ENCODE data around the gene PITPNM2. TPM values are rescaled to one million over a fixed set of nuclear protein-coding genes. Genes with fewer than 3 reads are reported as not detected.

PITPNM2 gene
- polyA plus RNA-seq, 1 of the 3 experiments (the other 2 are of a cell fraction), result 3.7 TPM

DNA sequence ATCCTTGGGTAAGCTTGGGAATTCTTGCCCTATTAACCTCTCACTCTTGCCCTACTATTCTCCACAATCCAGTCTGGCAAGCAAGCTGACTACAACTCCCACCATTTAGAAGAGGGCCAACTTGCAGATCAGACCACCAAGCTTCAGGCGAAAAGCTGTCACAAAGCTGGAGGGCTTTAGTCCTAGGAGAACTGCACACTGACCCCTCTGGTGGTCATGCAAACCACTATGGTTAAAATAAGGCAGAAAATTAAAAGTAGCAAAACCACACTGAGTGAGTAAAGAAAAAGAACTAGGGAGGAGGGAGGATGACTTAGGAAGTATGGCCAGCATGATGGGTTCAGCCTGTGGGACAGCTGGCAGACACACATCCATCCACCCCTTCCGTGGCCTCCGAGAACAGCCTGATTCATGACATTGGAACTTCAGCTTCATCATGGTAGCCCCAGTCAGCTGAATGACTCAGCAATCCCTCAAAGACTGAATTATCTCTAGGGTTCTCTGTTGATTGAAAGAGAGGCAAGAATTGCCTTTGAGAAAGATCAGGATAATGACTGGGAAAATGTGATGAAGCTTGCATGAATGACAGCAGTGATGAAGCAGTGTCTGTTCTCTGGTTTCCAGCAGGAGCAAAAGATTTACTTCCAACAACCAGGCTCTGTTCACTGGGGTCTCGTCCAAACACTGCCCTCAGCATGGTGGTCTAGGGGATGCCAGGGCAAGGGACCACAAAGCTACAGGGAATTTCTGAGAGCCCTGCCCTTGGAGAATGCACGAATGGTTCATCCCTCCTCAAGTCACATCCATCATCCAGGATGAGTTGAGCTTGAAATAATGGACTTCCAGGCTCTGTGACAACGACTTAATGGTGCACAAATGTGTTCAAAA, 24.4 kb downstream of the PITPNM2 start (continued):
- TF ChIP-seq, protein P1, sequence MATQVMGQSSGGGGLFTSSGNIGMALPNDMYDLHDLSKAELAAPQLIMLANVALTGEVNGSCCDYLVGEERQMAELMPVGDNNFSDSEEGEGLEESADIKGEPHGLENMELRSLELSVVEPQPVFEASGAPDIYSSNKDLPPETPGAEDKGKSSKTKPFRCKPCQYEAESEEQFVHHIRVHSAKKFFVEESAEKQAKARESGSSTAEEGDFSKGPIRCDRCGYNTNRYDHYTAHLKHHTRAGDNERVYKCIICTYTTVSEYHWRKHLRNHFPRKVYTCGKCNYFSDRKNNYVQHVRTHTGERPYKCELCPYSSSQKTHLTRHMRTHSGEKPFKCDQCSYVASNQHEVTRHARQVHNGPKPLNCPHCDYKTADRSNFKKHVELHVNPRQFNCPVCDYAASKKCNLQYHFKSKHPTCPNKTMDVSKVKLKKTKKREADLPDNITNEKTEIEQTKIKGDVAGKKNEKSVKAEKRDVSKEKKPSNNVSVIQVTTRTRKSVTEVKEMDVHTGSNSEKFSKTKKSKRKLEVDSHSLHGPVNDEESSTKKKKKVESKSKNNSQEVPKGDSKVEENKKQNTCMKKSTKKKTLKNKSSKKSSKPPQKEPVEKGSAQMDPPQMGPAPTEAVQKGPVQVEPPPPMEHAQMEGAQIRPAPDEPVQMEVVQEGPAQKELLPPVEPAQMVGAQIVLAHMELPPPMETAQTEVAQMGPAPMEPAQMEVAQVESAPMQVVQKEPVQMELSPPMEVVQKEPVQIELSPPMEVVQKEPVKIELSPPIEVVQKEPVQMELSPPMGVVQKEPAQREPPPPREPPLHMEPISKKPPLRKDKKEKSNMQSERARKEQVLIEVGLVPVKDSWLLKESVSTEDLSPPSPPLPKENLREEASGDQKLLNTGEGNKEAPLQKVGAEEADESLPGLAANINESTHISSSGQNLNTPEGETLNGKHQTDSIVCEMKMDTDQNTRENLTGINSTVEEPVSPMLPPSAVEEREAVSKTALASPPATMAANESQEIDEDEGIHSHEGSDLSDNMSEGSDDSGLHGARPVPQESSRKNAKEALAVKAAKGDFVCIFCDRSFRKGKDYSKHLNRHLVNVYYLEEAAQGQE (IDR thresholded peaks at IDR 0.05; ENCODE audit: low read depth, low read length), result peak; percentile 59; the same call in 1 of the 2 replicates
- TF ChIP-seq, protein P2, sequence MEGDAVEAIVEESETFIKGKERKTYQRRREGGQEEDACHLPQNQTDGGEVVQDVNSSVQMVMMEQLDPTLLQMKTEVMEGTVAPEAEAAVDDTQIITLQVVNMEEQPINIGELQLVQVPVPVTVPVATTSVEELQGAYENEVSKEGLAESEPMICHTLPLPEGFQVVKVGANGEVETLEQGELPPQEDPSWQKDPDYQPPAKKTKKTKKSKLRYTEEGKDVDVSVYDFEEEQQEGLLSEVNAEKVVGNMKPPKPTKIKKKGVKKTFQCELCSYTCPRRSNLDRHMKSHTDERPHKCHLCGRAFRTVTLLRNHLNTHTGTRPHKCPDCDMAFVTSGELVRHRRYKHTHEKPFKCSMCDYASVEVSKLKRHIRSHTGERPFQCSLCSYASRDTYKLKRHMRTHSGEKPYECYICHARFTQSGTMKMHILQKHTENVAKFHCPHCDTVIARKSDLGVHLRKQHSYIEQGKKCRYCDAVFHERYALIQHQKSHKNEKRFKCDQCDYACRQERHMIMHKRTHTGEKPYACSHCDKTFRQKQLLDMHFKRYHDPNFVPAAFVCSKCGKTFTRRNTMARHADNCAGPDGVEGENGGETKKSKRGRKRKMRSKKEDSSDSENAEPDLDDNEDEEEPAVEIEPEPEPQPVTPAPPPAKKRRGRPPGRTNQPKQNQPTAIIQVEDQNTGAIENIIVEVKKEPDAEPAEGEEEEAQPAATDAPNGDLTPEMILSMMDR (IDR thresholded peaks at IDR 0.05), result peak; percentile 59
- TF ChIP-seq RCOR1 (IDR thresholded peaks at IDR 0.05; ENCODE audit: low read length) (no peak), NFIC (IDR thresholded peaks at IDR 0.05; ENCODE audit: borderline replicate concordance) (peak; percentile 75), CHD2 (IDR thresholded peaks at IDR 0.05; ENCODE audit: low read length, partially characterized antibody) (no peak), EP300 (IDR thresholded peaks at IDR 0.05; ENCODE audit: borderline replicate concordance in 1 of 2, low read depth in 1 of 2, low read length in 1 of 2) (peak in 1 of 2 experiments; percentile 90; a peak in 2 of 4 replicates), MXI1 (IDR thresholded peaks at IDR 0.05; ENCODE audit: low read depth, low read length) (no peak), FOSL2 (IDR thresholded peaks at IDR 0.05; ENCODE audit: borderline replicate concordance, low read depth) (peak; percentile 98), JUND (IDR thresholded peaks at IDR 0.05) (peak; percentile 96), RAD21 (IDR thresholded peaks at IDR 0.05; ENCODE audit: low read length) (no peak), MEF2A (IDR thresholded peaks at IDR 0.05; ENCODE audit: borderline replicate concordance, low read depth) (no peak), GATA2 (CRISPR knock-in tag; IDR thresholded peaks at IDR 0.05) (no peak), RXRA (IDR thresholded peaks at IDR 0.05; ENCODE audit: borderline replicate concordance, low read depth) (peak; percentile 89; the same call in 1 of the 2 replicates), RFX5 (IDR thresholded peaks at IDR 0.05; ENCODE audit: low read length) (no peak), TEAD4 (IDR thresholded peaks at IDR 0.05; ENCODE audit: borderline replicate concordance, insufficient read depth) (peak; percentile 66; the same call in 1 of the 2 replicates), GABPA (IDR thresholded peaks at IDR 0.05; ENCODE audit: low read depth) (no peak)
- TF ChIP-seq, protein P3, sequence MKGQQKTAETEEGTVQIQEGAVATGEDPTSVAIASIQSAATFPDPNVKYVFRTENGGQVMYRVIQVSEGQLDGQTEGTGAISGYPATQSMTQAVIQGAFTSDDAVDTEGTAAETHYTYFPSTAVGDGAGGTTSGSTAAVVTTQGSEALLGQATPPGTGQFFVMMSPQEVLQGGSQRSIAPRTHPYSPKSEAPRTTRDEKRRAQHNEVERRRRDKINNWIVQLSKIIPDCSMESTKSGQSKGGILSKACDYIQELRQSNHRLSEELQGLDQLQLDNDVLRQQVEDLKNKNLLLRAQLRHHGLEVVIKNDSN (IDR thresholded peaks at IDR 0.05; ENCODE audit: borderline replicate concordance, low read depth), result no peak
- TF ChIP-seq, protein P4, sequence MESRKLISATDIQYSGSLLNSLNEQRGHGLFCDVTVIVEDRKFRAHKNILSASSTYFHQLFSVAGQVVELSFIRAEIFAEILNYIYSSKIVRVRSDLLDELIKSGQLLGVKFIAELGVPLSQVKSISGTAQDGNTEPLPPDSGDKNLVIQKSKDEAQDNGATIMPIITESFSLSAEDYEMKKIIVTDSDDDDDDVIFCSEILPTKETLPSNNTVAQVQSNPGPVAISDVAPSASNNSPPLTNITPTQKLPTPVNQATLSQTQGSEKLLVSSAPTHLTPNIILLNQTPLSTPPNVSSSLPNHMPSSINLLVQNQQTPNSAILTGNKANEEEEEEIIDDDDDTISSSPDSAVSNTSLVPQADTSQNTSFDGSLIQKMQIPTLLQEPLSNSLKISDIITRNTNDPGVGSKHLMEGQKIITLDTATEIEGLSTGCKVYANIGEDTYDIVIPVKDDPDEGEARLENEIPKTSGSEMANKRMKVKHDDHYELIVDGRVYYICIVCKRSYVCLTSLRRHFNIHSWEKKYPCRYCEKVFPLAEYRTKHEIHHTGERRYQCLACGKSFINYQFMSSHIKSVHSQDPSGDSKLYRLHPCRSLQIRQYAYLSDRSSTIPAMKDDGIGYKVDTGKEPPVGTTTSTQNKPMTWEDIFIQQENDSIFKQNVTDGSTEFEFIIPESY (IDR thresholded peaks at IDR 0.05; ENCODE audit: borderline replicate concordance, low read depth), result no peak
- TF ChIP-seq, protein P5, sequence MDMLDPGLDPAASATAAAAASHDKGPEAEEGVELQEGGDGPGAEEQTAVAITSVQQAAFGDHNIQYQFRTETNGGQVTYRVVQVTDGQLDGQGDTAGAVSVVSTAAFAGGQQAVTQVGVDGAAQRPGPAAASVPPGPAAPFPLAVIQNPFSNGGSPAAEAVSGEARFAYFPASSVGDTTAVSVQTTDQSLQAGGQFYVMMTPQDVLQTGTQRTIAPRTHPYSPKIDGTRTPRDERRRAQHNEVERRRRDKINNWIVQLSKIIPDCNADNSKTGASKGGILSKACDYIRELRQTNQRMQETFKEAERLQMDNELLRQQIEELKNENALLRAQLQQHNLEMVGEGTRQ (IDR thresholded peaks at IDR 0.05; ENCODE audit: borderline replicate concordance, low read depth, low read length), result no peak

Data from SK-N-SH (cell line).